SIG-M5 treated with dmso at 0.1 percent for 504 hours (cell line): ENCODE data around the gene SPRR5.

Experiments
- DNase-seq: peaks from one replicate; lab custom pipeline; 2025; ENCODE audit not compliant: unreplicated experiment; lab: John Stamatoyannopoulos, UW

SPRR5 gene

GRCh38 chr1:152942161-152942560 lies 4.8 kb upstream of the SPRR5 start:
- no peak for DNase-seq

GRCh38 chr1:152946248-152946647 lies 758 bp upstream of the SPRR5 start:
- no peak for DNase-seq

- no peak for DNase-seq
These were observed 4.7 kb downstream of the SPRR5 start for GRCh38 chr1:152951711-152952110.

GRCh38 chr1:152953761-152954160 lies 6.8 kb downstream of the SPRR5 start:
- no peak for DNase-seq

- DNase-seq: no peak
These were observed 7.4 kb downstream of the SPRR5 start for GRCh38 chr1:152954436-152954835.

GRCh38 chr1:152957561-152957960 lies 10.6 kb downstream of the SPRR5 start:
- no peak for DNase-seq

- no peak for DNase-seq
These were observed 12.3 kb downstream of the SPRR5 start for GRCh38 chr1:152959273-152959672.

GRCh38 chr1:152959801-152960451 lies 12.9 kb downstream of the SPRR5 start:
- DNase-seq: no peak

- DNase-seq: no peak
These were observed 13.5 kb downstream of the SPRR5 start for GRCh38 chr1:152960452-152961044.

GRCh38 chr1:152961226-152961891 lies 14.4 kb downstream of the SPRR5 start:
- DNase-seq: no peak

GRCh38 chr1:152962876-152963415 lies 15.9 kb downstream of the SPRR5 start:
- DNase-seq: no peak

- DNase-seq: no peak
These were observed 17.5 kb downstream of the SPRR5 start for GRCh38 chr1:152964536-152964935.

- DNase-seq: no peak
These were observed 18.8 kb downstream of the SPRR5 start for GRCh38 chr1:152965853-152966252.

GRCh38 chr1:152967201-152967600 lies 20.2 kb downstream of the SPRR5 start:
- no peak for DNase-seq

- DNase-seq: no peak
These were observed 21.2 kb downstream of the SPRR5 start for GRCh38 chr1:152968248-152968647.

GRCh38 chr1:152969036-152969435 lies 22.0 kb downstream of the SPRR5 start:
- DNase-seq: no peak

GRCh38 chr1:152970495-152970894 lies 23.5 kb downstream of the SPRR5 start, which contains the start of gene SPRR4:
SPRR4 (plus strand) TSS chr1:152970648; CDS start chr1:152971891, 1,243 bp downstream.
- DNase-seq: no peak

GRCh38 chr1:152972196-152972886 lies 25.3 kb downstream of the SPRR5 start:
- DNase-seq: no peak

GRCh38 chr1:152976688-152977087 lies 29.7 kb downstream of the SPRR5 start:
- DNase-seq: no peak

GRCh38 chr1:152977614-152978013 lies 30.6 kb downstream of the SPRR5 start:
- DNase-seq: no peak

- no peak for DNase-seq
These were observed 33.7 kb downstream of the SPRR5 start for GRCh38 chr1:152980676-152981075.
